ENCODE measurements around the gene TTC7B.
"Not testable (repeated sequence)": the region's sequence is repeated elsewhere in the genome, so short reads cannot be mapped to it uniquely, and the experiment has no call there.

TTC7B gene

DNA sequence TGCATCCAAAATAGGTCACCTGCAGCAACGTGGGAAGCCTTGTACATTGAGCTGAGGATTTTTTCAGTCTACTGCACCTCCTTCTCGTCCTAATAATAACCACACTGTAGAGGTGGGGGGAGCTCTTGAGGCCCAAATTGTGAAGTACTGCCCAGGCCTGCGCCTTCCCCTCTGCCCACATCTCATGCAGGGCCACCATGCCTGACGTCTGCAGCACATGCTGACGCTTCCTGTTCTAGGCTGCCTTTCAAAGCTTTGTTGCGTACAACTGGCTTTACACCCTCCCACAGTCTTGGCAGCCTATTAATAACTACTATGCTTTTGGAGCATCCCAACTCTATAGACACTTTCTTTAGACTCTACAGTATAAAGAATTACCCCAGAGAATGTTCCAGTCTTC lies 26.5 kb upstream of the TTC7B start:
- TF ChIP-seq, protein P1, sequence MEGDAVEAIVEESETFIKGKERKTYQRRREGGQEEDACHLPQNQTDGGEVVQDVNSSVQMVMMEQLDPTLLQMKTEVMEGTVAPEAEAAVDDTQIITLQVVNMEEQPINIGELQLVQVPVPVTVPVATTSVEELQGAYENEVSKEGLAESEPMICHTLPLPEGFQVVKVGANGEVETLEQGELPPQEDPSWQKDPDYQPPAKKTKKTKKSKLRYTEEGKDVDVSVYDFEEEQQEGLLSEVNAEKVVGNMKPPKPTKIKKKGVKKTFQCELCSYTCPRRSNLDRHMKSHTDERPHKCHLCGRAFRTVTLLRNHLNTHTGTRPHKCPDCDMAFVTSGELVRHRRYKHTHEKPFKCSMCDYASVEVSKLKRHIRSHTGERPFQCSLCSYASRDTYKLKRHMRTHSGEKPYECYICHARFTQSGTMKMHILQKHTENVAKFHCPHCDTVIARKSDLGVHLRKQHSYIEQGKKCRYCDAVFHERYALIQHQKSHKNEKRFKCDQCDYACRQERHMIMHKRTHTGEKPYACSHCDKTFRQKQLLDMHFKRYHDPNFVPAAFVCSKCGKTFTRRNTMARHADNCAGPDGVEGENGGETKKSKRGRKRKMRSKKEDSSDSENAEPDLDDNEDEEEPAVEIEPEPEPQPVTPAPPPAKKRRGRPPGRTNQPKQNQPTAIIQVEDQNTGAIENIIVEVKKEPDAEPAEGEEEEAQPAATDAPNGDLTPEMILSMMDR (IDR thresholded peaks at IDR 0.05; ENCODE audit: borderline replicate concordance, insufficient read depth, low read depth, low read length) = no peak
- no peak overlapping the region for H3K4me3 ChIP-seq (ENCODE audit: low read depth, low read length)

DNA sequence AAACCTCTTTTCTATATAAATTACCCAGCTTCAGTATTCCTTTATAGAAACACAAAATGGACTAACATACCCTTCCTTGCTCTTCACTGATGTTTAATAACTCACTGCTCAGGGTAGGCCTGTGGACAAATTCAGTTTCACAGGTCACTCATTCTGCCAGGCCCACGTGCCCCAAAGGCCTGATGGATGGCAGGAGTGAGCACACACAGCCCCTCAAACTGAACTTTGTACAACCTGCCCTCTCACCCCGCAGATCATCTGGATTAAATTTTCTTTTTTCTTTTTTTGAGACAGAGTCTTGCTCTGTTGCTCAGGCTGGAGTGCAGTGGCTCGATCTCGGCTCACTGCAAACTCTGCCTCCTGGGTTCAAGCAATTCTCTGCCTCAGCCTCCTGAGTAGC lies 24.4 kb upstream of the TTC7B start:
- not testable (repeated sequence) for H3K4me3 ChIP-seq (ENCODE audit: low read depth, low read length)

DNA sequence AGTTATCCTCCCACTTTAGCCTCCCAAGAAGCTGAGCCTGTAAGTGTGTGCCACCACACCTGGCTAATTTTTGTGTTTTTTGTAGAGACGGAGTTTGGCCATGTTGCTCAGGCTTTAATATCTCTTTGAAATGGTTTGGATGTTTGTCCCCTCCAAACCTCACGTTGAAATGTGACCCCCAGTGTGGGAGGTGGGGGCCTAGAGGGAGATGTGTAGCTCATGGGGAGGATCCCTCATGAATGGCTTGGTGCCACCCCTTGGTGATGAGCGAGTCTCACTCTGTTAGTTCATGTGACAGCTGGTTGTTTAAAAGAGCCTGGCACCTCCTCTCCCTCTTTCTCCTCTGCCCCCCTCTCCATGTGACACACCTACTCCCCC lies 23.6 kb upstream of the TTC7B start:
- TF ChIP-seq, protein P1 (IDR thresholded peaks at IDR 0.05; ENCODE audit: borderline replicate concordance, insufficient read depth, low read depth, low read length) = no peak
- H3K4me3 ChIP-seq (ENCODE audit: low read depth, low read length) = no peak overlapping the region

DNA sequence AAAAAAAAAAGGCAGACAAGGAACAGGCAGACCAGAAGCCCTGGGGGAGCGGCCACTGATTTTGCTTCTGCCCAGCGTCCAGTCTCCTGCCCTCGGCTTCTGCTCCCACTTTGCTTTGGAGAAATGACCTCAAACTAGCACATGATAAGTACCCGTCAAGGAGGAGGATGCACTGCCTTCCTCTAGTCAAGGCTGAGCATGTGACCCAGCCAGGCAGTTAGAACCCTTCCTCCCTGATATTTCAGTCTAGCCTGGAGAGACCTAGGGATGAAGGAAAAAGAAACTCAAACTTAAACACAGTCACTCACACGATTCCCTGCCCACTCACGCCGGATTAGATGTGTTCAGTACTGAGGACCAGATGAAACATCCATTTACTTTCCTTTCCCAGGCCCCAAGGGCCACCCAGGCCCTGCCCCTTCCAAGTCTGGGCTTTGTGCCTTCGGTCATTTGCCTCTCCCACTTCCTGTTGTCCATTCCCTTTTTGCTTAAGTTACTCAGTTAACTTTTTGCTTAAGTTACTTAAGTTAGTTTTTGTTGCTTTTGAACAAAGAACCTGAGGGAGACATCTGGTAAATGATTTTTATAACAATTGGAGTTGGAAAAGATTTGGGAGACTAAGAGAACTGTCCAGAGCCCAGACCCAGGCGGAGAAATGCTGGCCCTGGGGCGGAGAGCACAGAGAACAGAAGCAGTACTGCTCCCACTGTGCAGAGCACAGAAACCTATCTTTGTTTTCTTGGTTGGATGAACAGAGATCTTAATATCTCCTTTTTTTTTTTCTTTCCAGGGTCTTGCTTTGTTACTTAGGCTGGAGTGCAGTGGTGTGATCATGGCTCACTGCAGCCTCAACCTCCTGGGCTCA lies 23.0 kb upstream of the TTC7B start:
- H3K4me3 ChIP-seq (ENCODE audit: low read depth, low read length) = no peak overlapping the region
- TF ChIP-seq, protein P1 (IDR thresholded peaks at IDR 0.05; ENCODE audit: borderline replicate concordance, insufficient read depth, low read depth, low read length) = no peak

DNA sequence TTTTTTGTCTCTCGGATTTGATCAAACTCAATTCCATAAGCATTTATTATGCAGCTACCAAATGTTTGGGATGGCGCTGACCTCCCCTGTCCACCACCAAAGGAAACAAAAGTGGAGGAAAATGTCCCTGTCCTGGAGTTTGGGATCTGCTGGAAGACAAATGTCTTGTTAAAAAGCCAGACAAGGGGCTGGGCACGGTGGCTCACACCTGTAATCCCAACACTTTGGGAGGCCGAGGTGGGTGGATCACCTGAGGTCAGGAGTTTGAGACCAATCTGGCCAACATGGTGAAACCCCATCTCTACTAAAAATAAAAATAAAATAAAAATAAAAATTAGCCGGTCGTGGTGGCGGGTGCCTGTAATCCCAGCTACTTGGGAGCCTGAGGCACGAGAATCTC lies 22.3 kb upstream of the TTC7B start:
- not testable (repeated sequence) for H3K4me3 ChIP-seq (ENCODE audit: low read depth, low read length)

DNA sequence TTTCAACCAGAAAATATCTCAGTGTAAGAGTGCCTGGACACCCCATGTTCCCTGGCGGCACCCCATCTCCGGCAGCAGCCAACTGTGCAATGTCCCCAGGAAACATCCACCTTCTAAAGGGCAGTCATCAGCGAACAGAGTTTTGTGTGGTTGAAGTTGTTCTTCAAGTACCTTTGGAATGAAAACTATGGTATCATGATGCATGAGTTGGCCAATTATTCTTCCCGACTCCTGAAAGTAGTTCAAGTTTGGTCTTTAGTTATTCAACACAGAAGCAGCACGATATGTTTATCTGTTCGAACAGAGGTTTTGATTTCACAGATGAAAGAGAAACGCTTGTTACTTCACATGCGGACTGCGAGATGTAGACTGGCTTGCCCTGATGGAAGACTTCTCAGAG lies 21.1 kb upstream of the TTC7B start:
- TF ChIP-seq, protein P1 (IDR thresholded peaks at IDR 0.05; ENCODE audit: borderline replicate concordance, insufficient read depth, low read depth, low read length) = no peak
- H3K4me3 ChIP-seq (ENCODE audit: low read depth, low read length) = no peak overlapping the region

DNA sequence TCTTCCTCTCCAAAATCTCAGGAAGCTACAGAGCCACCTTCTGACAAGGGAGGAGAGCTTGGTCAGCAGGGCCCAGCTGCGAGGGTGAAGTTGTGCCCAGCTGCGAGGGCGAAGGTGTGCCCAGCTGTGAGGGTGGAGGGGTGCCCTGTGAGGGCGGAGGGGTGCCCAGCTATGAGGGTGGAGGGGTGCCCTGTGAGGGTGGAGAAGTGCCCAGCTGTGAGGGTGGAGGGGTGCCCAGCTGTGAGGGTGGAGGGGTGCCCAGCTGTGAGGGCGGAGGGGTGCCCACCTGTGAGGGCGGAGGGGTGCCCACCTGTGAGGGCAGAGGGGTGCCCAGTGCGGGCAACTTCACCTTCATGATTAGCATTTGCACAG lies 20.4 kb upstream of the TTC7B start:
- TF ChIP-seq, protein P1 (IDR thresholded peaks at IDR 0.05; ENCODE audit: borderline replicate concordance, insufficient read depth, low read depth, low read length) = no peak
- no peak overlapping the region for H3K4me3 ChIP-seq (ENCODE audit: low read depth, low read length)

DNA sequence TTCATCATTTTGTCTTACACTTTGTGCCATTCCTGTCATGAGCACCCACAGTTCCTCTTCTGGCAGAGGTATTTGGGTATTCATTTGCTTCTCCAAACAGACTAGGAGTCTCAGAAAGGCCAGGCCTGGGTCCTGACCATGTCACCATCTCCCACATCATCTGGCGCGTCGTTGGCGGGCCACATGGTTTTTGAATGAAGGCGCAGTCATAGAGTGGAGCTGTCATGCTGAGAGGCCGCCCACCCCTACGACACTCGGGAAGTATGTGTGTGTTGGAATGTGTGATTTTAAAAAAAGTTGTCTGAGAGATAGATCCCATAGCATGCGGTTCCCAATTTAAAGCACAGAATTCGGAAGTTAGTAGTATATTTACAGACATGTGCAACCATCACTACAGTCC lies 15.6 kb upstream of the TTC7B start:
- TF ChIP-seq, protein P1 (IDR thresholded peaks at IDR 0.05; ENCODE audit: borderline replicate concordance, insufficient read depth, low read depth, low read length) = no peak
- H3K4me3 ChIP-seq (ENCODE audit: low read depth, low read length) = no peak overlapping the region
